ENCODE data around the gene CCDC57. TPM values are rescaled to one million over a fixed set of nuclear protein-coding genes. Genes with fewer than 3 reads are reported as not detected.

Gene CCDC57
- total RNA-seq, 2 donors from 2014 or later = 19.4 to 58.1 TPM

DNA sequence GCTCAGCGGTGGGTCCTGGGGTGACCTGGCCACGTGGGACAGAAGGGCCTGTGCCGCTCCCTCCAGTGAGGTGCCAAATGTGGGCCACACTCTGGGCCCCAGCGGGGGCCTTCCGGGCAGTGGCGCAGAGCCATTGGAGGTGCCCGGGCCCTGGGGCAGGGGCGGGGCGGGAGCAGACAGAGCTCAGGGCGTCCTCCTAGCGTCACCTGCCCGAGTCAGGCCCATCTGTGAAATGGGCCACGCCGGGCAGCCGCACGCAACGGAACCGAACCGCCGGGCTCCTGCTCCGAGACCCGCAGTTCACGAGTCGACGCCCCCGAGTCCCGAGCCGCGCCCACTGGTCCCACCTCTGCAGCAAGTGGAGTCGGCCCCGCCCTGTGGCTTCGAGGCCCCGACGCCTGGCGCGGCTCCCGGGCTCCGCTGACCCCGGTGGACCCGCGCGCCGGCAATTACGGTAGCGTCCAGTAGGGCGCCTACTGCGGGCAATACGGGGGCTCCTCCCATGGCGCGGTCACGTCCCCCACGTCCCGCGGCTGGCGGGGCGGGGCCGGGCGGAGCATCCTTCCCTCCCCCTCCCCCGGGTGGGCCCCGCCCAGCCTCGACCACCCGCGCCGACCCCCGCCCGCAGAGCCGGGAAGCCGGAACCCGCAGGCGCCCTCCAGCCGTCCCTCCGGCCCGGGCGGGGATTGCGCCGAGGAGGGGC is 18.1 kb upstream of the CCDC57 start:
- H3K27ac ChIP-seq = peak overlapping the region; percentile 83 to 86
- H3K9me3 ChIP-seq = no peaks in the 10 kb centered on the region
- peak; percentile 30 for ATAC-seq (ENCODE audit: insufficient number of reproducible peaks, low FRiP score, low read depth)
- H3K27me3 ChIP-seq (replicated peaks; ENCODE audit: insufficient read depth) = no peaks in the 10 kb centered on the region
- TF ChIP-seq, protein P1, sequence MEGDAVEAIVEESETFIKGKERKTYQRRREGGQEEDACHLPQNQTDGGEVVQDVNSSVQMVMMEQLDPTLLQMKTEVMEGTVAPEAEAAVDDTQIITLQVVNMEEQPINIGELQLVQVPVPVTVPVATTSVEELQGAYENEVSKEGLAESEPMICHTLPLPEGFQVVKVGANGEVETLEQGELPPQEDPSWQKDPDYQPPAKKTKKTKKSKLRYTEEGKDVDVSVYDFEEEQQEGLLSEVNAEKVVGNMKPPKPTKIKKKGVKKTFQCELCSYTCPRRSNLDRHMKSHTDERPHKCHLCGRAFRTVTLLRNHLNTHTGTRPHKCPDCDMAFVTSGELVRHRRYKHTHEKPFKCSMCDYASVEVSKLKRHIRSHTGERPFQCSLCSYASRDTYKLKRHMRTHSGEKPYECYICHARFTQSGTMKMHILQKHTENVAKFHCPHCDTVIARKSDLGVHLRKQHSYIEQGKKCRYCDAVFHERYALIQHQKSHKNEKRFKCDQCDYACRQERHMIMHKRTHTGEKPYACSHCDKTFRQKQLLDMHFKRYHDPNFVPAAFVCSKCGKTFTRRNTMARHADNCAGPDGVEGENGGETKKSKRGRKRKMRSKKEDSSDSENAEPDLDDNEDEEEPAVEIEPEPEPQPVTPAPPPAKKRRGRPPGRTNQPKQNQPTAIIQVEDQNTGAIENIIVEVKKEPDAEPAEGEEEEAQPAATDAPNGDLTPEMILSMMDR (IDR thresholded peaks at IDR 0.05) = peak; percentile 76
- no peaks in the 10 kb centered on the region for H3K36me3 ChIP-seq
- peak overlapping the region; percentile 91 for H3K4me3 ChIP-seq
- DNase-seq (ENCODE audit: low spot score) = no peak
- peaks cover 18 to 41% of the 10 kb centered on the region in 2 donors for H3K4me1 ChIP-seq (ENCODE audit: control insufficient read depth in 1 of 2, low read depth in 2 of 2)

DNA sequence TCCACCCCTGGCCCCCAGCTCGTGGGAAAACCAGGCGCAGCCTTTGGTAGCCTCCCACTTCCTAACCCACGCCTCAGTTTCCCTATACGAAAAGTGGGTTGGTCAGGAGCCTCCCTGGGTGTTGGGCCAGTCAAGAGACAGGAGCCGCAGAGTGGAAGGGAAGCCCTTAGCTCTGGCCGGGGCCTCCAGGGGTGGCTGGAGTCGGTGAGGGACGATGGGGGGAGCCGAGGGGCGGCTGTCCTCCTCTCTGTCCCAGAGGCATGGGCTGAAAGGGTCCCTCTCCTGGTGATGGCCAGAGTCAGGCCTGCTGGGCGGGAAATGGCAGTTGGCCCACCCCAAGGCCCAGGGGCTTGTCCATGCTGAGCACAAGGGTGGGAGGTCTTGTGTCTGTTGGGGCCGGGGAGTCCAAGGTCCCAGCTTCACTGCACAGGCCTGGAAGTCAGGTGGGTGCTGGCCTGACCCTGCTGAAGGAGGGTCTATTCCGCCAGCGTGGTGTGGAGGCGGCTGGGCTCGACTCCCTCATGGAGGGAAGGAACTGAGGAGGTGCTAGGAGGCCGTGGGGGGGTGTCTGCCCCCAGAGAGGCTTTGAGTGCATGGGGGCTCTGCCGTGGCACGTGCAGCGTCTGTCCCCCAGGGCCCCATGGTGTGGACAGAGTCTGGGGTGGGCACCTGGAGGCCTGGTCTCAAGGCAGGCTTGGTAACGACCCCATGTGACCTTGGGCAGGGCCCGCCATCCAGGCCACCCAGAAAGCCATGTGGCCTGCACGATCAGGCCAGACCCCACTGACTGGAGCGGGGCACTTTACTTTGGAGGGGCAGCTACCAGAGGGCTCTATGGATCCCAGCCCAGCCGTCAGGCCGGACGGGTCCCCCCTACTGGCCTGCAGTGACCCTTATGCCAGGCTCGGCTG is 17.3 kb upstream of the CCDC57 start:
- ATAC-seq (ENCODE audit: insufficient number of reproducible peaks, low FRiP score, low read depth) = no peak
- TF ChIP-seq, protein P1 (IDR thresholded peaks at IDR 0.05) = no peak
- peak overlapping the region; percentile 32 to 86 for H3K27ac ChIP-seq
- H3K4me1 ChIP-seq (ENCODE audit: control insufficient read depth in 1 of 2, low read depth in 2 of 2) = peaks cover 17 to 40% of the 10 kb centered on the region in 2 donors
- no peaks in the 10 kb centered on the region for H3K27me3 ChIP-seq (replicated peaks; ENCODE audit: insufficient read depth)
- no peaks in the 10 kb centered on the region for H3K9me3 ChIP-seq
- no peaks in the 10 kb centered on the region for H3K36me3 ChIP-seq
- DNase-seq (ENCODE audit: low spot score) = no peak
- H3K4me3 ChIP-seq = peak overlapping the region; percentile 91

DNA sequence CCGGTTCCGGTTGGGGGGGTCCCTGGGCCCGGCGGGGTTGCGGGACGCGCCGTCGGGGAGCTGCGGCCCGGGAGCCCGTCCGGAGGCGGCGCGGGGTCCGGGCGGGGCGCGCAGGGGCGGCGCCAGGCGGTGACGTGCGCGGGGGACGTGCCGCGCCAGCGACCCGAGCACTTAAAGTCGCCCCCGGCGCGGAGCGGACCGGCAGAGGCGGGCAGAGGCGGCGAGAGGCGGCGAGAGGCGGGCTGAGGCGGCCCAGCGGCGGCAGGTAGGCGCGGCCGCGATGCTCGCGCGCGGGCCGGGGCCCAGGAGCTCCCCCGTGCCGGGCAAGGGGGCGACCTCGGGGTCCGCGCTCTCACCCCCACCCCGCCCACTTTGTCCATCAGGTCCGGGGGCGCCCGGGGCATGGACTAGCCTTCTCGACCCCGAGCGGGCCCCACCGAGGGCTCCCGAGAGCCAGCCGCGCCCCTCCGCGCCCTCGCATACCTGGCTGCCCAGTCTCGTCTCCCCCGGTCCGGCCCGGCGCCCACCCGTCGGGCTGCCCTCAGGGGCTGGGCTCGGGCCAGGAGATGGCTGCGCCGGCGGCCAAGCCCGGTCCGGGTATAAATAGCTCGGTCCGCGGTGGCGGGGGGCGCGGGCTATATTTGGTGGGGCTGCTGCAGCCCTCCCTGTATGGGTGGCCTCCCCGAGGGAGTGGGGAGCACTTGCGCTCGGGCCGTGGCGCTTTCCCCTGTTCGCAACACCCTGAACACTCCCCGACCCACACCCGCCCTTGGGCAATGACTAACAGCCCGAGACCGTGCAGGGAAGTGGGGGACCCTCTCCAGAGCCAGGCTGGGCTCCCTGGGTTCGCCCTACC is 16.4 kb upstream of the CCDC57 start, which contains the start of gene SLC16A3:
Gene SLC16A3 (plus strand): TSS at position 201 of the 856 bp plus-strand sequence. CDS start 6,967 bp downstream, outside the sequence.
- no peaks in the 10 kb centered on the region for H3K36me3 ChIP-seq
- ATAC-seq (ENCODE audit: insufficient number of reproducible peaks, low FRiP score, low read depth) = no peak
- TF ChIP-seq, protein P1 (IDR thresholded peaks at IDR 0.05) = no peak
- H3K4me3 ChIP-seq = peak within 1 kb of the TSS; percentile 91
- DNase-seq (ENCODE audit: low spot score) = no peak
- peaks cover 17 to 40% of the 10 kb centered on the region in 2 donors for H3K4me1 ChIP-seq (ENCODE audit: control insufficient read depth in 1 of 2, low read depth in 2 of 2)
- peak within 1 kb of the TSS; percentile 71 to 86 for H3K27ac ChIP-seq
- no peaks in the 10 kb centered on the region for H3K27me3 ChIP-seq (replicated peaks; ENCODE audit: insufficient read depth)
- H3K9me3 ChIP-seq = no peaks in the 10 kb centered on the region

DNA sequence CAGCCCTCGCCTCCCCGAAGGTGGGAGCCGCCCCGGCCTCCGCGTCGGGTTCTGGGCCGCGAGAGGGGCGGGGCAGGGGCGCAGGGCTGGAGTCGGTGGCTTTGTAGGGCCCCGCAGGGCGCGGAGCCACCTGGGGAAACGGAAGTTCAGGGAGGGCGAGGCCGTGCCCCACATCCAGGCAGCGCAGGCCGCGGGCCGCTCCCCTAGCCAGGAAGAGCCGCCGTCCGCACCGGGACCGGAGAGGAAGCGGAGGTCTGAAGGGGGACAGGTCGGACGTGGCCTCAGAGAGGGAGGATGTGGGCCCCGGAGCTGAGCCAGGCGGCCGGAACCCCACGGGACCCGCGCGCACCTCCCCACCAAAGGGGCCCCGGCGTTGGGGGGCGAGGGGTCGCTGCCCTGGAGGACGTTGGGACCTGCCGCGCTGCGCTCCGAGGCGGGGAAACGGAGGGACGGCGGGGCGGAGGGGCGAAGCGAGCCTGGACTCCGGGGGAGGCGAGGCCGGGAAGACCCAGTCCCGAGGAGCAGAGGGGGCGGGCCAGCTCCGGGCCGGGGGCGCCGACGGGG is 15.7 kb upstream of the CCDC57 start:
- peak overlapping the region; percentile 91 for H3K4me3 ChIP-seq
- peaks cover 17 to 40% of the 10 kb centered on the region in 2 donors for H3K4me1 ChIP-seq (ENCODE audit: control insufficient read depth in 1 of 2, low read depth in 2 of 2)
- DNase-seq (ENCODE audit: low spot score) (no peak), ATAC-seq (ENCODE audit: insufficient number of reproducible peaks, low FRiP score, low read depth) (no peak)
- H3K9me3 ChIP-seq = no peaks in the 10 kb centered on the region
- no peaks in the 10 kb centered on the region for H3K36me3 ChIP-seq
- H3K27me3 ChIP-seq (replicated peaks; ENCODE audit: insufficient read depth) = no peaks in the 10 kb centered on the region
- peak overlapping the region; percentile 71 to 74 for H3K27ac ChIP-seq
- TF ChIP-seq, protein P1 (IDR thresholded peaks at IDR 0.05) = no peak
